ENCODE results near the gene ZBTB38. TPM values are rescaled to one million over a fixed set of nuclear protein-coding genes. Genes with fewer than 3 reads are reported as not detected.

The ZBTB38 gene
- total and polyA plus RNA-seq, 2 donors (not counting 1 experiment from before 2014, with no cell fraction given) = 96.0 to 191 TPM

GRCh38 chr3:141408596-141408995, 40.3 kb downstream of the ZBTB38 start:
- TF ChIP-seq EZH2 (IDR thresholded peaks at IDR 0.05; ENCODE audit: low read length, missing control alignments) (no peak), CTCF (conservative IDR thresholded peaks at IDR 0.05 in 1 of 2, IDR thresholded peaks at IDR 0.05 in 1 of 2; ENCODE audit: low read depth in 1 of 2, low read length in 2 of 2) (no peak)
- peaks cover 67% of the 10 kb centered on the region for H3K79me2 ChIP-seq (ENCODE audit: control insufficient read depth, insufficient read depth, low read length)
- peaks cover 15% of the 10 kb centered on the region for H3K36me3 ChIP-seq (ENCODE audit: control insufficient read depth, insufficient read depth, low read length)
- H3K4me2 ChIP-seq (ENCODE audit: extremely low read depth, insufficient read depth, low read length) = no peak overlapping the region
- no peak overlapping the region for H3K9ac ChIP-seq (ENCODE audit: insufficient read depth, low read length)
- H3K27ac ChIP-seq (ENCODE audit: insufficient read depth, low read length) = peak overlapping the region; percentile 87
- no peak overlapping the region for H2AFZ ChIP-seq (ENCODE audit: low read length)
- no peaks in the 10 kb centered on the region for H4K20me1 ChIP-seq (ENCODE audit: control insufficient read depth, extremely low read depth, insufficient read depth, low read length)
- no peaks in the 10 kb centered on the region for H3K9me3 ChIP-seq (ENCODE audit: control insufficient read depth, insufficient read depth, low read depth, low read length)
- no peaks in the 10 kb centered on the region for H3K27me3 ChIP-seq (ENCODE audit: control insufficient read depth, insufficient read depth, low read length)
- no peak for DNase-seq (ENCODE audit: low read depth in 2 of 2)
- no peak overlapping the region for H3K4me3 ChIP-seq (replicated peaks in 1 of 4; ENCODE audit: control extremely low read depth in 1 of 4, insufficient read depth in 1 of 4, low read depth in 3 of 4, low read length in 4 of 4)
- peaks cover 67% of the 10 kb centered on the region for H3K4me1 ChIP-seq (ENCODE audit: control insufficient read depth, extremely low read depth, insufficient read depth, low read length)

- peaks cover 66% of the 10 kb centered on the region for H3K79me2 ChIP-seq (ENCODE audit: control insufficient read depth, insufficient read depth, low read length)
- DNase-seq (ENCODE audit: low read depth in 2 of 2) = no peak
- no peaks in the 10 kb centered on the region for H4K20me1 ChIP-seq (ENCODE audit: control insufficient read depth, extremely low read depth, insufficient read depth, low read length)
- H3K4me2 ChIP-seq (ENCODE audit: extremely low read depth, insufficient read depth, low read length) = no peak overlapping the region
- no peaks in the 10 kb centered on the region for H3K9me3 ChIP-seq (ENCODE audit: control insufficient read depth, insufficient read depth, low read depth, low read length)
- H3K36me3 ChIP-seq (ENCODE audit: control insufficient read depth, insufficient read depth, low read length) = peaks cover 12% of the 10 kb centered on the region
- no peak overlapping the region for H3K4me3 ChIP-seq (replicated peaks in 1 of 4; ENCODE audit: control extremely low read depth in 1 of 4, insufficient read depth in 1 of 4, low read depth in 3 of 4, low read length in 4 of 4)
- H3K4me1 ChIP-seq (ENCODE audit: control insufficient read depth, extremely low read depth, insufficient read depth, low read length) = peaks cover 72% of the 10 kb centered on the region
- no peaks in the 10 kb centered on the region for H3K27me3 ChIP-seq (ENCODE audit: control insufficient read depth, insufficient read depth, low read length)
- H3K9ac ChIP-seq (ENCODE audit: insufficient read depth, low read length) = peak overlapping the region; percentile 3
- TF ChIP-seq CTCF (conservative IDR thresholded peaks at IDR 0.05 in 1 of 2, IDR thresholded peaks at IDR 0.05 in 1 of 2; ENCODE audit: low read depth in 1 of 2, low read length in 2 of 2) = no peak
- H3K27ac ChIP-seq (ENCODE audit: insufficient read depth, low read length) = peak overlapping the region; percentile 87
- H2AFZ ChIP-seq (ENCODE audit: low read length) = no peak overlapping the region
Observed at GRCh38 chr3:141409940-141410241, 41.6 kb downstream of the ZBTB38 start.

- H3K9me3 ChIP-seq (ENCODE audit: control insufficient read depth, insufficient read depth, low read depth, low read length) = no peaks in the 10 kb centered on the region
- no peak overlapping the region for H3K4me3 ChIP-seq (replicated peaks in 1 of 4; ENCODE audit: control extremely low read depth in 1 of 4, insufficient read depth in 1 of 4, low read depth in 3 of 4, low read length in 4 of 4)
- H3K4me1 ChIP-seq (ENCODE audit: control insufficient read depth, extremely low read depth, insufficient read depth, low read length) = peaks cover 72% of the 10 kb centered on the region
- no peak for TF ChIP-seq CTCF (conservative IDR thresholded peaks at IDR 0.05 in 1 of 2, IDR thresholded peaks at IDR 0.05 in 1 of 2; ENCODE audit: low read depth in 1 of 2, low read length in 2 of 2)
- no peak for TF ChIP-seq EZH2 (IDR thresholded peaks at IDR 0.05; ENCODE audit: low read length, missing control alignments)
- peak overlapping the region; percentile 87 for H3K27ac ChIP-seq (ENCODE audit: insufficient read depth, low read length)
- H4K20me1 ChIP-seq (ENCODE audit: control insufficient read depth, extremely low read depth, insufficient read depth, low read length) = no peaks in the 10 kb centered on the region
- peak; percentile 60 to 78 for DNase-seq (ENCODE audit: low read depth in 2 of 2)
- peaks cover 68% of the 10 kb centered on the region for H3K79me2 ChIP-seq (ENCODE audit: control insufficient read depth, insufficient read depth, low read length)
- peaks cover 17% of the 10 kb centered on the region for H3K36me3 ChIP-seq (ENCODE audit: control insufficient read depth, insufficient read depth, low read length)
- no peaks in the 10 kb centered on the region for H3K27me3 ChIP-seq (ENCODE audit: control insufficient read depth, insufficient read depth, low read length)
- peak overlapping the region; percentile 3 for H3K9ac ChIP-seq (ENCODE audit: insufficient read depth, low read length)
- no peak overlapping the region for H2AFZ ChIP-seq (ENCODE audit: low read length)
- peak overlapping the region; percentile 42 for H3K4me2 ChIP-seq (ENCODE audit: extremely low read depth, insufficient read depth, low read length)
Observed at GRCh38 chr3:141410408-141410807, 42.1 kb downstream of the ZBTB38 start.
